Central memory CD8-positive, alpha-beta T cell (primary cell): ENCODE data around the gene CCDC50.

ENCODE experiments used
- ATAC-seq: fragments of 150-1000 bp; cut with Tn5 transposase; replicated peaks from 2 replicates; pipeline ENCODE4 v1.10.0; 2022; ENCODE audit warnings: mild to moderate bottlenecking, moderate FRiP score, moderate number of reproducible peaks; ENCODE audit not compliant: poor library complexity, severe bottlenecking; ENCODE audit errors: extremely low read depth
- DNase-seq, 2 donors: peaks; one replicate each; pipeline ENCODE4 v3.0.0; 2021; ENCODE audit warnings: low spot score in 2 of 2
- H3K27ac Mint-ChIP-seq: one replicate; pipeline ENCODE4 v1.8.0; 2022; ENCODE audit warnings: low read depth, mild to moderate bottlenecking, moderate library complexity, mixed read lengths
- H3K27me3 Mint-ChIP-seq: one replicate; pipeline ENCODE4 v1.8.0; 2022; ENCODE audit warnings: mixed read lengths
- H3K36me3 Mint-ChIP-seq: one replicate; pipeline ENCODE4 v1.8.0; 2022; ENCODE audit warnings: mild to moderate bottlenecking, moderate library complexity, mixed read lengths; ENCODE audit not compliant: insufficient read depth
- H3K4me1 Mint-ChIP-seq: one replicate; pipeline ENCODE4 v1.8.0; 2022; ENCODE audit warnings: mixed read lengths
- H3K4me3 Mint-ChIP-seq: one replicate; pipeline ENCODE4 v1.8.0; 2022; ENCODE audit warnings: mild to moderate bottlenecking, moderate library complexity, mixed read lengths
- H3K9me3 Mint-ChIP-seq: one replicate; pipeline ENCODE4 v1.8.0; 2022; ENCODE audit warnings: mixed read lengths

CCDC50 gene

DNA sequence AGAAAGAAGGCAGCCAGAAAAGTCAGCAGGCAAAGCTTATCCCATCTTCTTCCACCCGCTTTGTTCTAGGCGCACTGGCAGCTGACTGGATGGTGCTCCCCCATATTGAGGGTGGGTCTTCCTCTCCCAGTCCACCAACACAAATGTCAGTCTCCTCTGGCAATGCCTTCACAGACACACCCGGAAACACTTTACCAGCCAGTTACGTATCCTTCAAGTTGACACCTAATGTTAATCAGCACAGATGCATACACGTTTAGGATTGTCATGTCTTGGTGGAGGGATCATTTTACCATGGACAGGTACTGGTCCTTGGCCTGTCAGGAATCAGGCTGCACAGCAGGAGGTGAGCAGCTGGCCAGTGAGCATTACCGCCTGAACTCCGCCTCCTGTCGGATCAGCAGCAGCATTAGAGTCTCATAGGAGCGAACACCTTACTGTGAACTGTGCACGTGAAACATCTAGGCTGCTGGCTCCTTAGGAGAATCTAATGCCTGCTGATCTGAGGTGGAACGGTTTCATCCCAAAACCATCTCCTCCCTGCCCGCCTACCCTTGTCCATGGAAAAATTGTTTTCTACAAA, 72.7 kb downstream of the CCDC50 start:
- no peaks in the 10 kb centered on the region for H3K4me1 Mint-ChIP-seq
- no peak overlapping the region for H3K27ac Mint-ChIP-seq
- H3K36me3 Mint-ChIP-seq: no peaks in the 10 kb centered on the region
- ATAC-seq (no peak), DNase-seq (no peak)
- no peak overlapping the region for H3K4me3 Mint-ChIP-seq
- peaks cover 16% of the 10 kb centered on the region for H3K9me3 Mint-ChIP-seq
- H3K27me3 Mint-ChIP-seq: no peaks in the 10 kb centered on the region

DNA sequence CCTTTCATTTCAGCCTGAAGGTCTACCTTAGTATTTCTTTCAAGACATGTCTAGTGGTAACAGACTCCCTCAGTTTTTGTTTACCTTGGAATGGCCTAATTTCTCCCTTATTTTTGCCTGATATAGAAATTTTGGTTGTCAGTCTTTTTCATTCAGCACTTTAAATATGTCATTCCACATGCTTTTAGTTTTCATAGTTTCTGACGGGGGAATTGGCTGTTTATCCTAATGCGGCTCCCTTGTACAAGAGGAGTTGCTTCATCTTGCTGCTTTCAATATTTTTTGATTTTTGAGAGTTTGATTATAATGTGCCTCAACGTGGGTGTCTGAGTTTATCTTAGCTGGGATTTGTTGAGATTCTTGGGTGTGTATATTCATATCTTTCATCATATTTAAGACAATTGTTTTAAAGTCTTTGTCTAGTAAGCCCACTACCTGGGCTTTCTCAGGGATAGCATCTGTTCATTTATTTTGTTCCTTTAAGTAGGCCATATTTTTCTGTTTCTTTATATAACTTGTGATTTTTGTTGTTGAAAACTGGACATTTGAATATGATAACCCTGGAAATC, 80.7 kb downstream of the CCDC50 start:
- no peaks in the 10 kb centered on the region for H3K27me3 Mint-ChIP-seq
- no peaks in the 10 kb centered on the region for H3K4me1 Mint-ChIP-seq
- H3K27ac Mint-ChIP-seq: no peak overlapping the region
- no peak overlapping the region for H3K4me3 Mint-ChIP-seq
- no peak for DNase-seq
- H3K36me3 Mint-ChIP-seq: no peaks in the 10 kb centered on the region
- no peak for ATAC-seq
- peaks cover 18% of the 10 kb centered on the region for H3K9me3 Mint-ChIP-seq

DNA sequence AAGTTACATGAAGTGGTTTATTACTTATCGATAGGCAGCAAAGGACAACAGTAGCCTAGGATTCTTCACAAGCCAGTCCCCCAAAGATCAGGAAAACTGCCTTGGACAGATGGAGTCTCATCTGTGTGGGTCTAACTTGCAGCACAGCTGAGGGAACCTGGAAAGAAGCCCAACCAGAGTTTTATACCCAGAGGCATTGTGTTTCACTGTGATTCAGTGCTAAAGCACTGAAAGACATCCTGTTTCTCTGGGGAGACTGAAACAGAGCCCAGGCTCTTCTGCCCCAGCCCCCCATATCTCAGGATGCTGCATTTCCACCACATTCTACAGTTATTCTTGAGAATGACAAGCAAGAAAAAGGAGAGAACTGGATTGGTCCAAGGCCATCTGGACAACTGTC, 83.6 kb downstream of the CCDC50 start:
- no peak overlapping the region for H3K27ac Mint-ChIP-seq
- peaks cover 9% of the 10 kb centered on the region for H3K9me3 Mint-ChIP-seq
- ATAC-seq: no peak
- H3K36me3 Mint-ChIP-seq: peaks cover 1% of the 10 kb centered on the region
- no peak overlapping the region for H3K4me3 Mint-ChIP-seq
- no peaks in the 10 kb centered on the region for H3K4me1 Mint-ChIP-seq
- H3K27me3 Mint-ChIP-seq: no peaks in the 10 kb centered on the region
- DNase-seq: no peak

GRCh38 chr3:191414286-191414685, 85.1 kb downstream of the CCDC50 start:
- H3K4me1 Mint-ChIP-seq: no peaks in the 10 kb centered on the region

GRCh38 chr3:191414732-191415131, 85.5 kb downstream of the CCDC50 start:
- H3K27ac Mint-ChIP-seq: no peak overlapping the region
- H3K4me3 Mint-ChIP-seq: no peak overlapping the region
- peaks cover 1% of the 10 kb centered on the region for H3K36me3 Mint-ChIP-seq
- DNase-seq (no peak), ATAC-seq (no peak)
- H3K9me3 Mint-ChIP-seq: peaks cover 9% of the 10 kb centered on the region
- H3K27me3 Mint-ChIP-seq: no peaks in the 10 kb centered on the region
- H3K4me1 Mint-ChIP-seq: no peaks in the 10 kb centered on the region

More at GRCh38 chr3:191414286-191414685, 85.1 kb downstream of the CCDC50 start:
- H3K4me3 Mint-ChIP-seq: no peak overlapping the region
- no peak overlapping the region for H3K27ac Mint-ChIP-seq
- no peak for ATAC-seq
- peaks cover 9% of the 10 kb centered on the region for H3K9me3 Mint-ChIP-seq
- H3K27me3 Mint-ChIP-seq: no peaks in the 10 kb centered on the region
- DNase-seq: no peak
- peaks cover 1% of the 10 kb centered on the region for H3K36me3 Mint-ChIP-seq

DNA sequence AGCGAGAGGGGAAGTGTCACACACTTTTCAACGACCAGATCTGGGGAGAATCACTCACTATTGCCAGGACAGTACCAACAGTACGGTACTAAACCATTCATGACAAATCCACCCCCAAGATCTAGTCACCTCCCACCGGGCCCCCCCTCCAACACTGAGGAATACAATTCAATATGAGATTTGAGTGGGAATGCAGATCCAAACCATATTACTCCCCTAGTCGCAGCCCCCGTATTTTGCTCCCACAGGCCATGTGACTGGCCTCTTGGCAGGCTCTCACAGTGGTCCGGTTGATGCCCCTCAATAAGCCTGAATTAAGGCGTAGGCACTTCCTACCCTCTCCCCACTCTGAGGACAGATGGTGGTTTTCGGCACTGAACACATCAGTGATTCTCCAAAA, 86.4 kb downstream of the CCDC50 start:
- Mint-ChIP-seq H3K27ac (no peak overlapping the region), H3K9me3 (peaks cover 14% of the 10 kb centered on the region), H3K4me3 (no peak overlapping the region), H3K36me3 (peaks cover 1% of the 10 kb centered on the region), H3K27me3 (no peaks in the 10 kb centered on the region), H3K4me1 (no peaks in the 10 kb centered on the region)
- DNase-seq (no peak), ATAC-seq (no peak)

- Mint-ChIP-seq H3K9me3 (peaks cover 8% of the 10 kb centered on the region), H3K4me3 (no peak overlapping the region), H3K27me3 (no peaks in the 10 kb centered on the region), H3K27ac (no peak overlapping the region), H3K36me3 (peaks cover 1% of the 10 kb centered on the region), H3K4me1 (no peaks in the 10 kb centered on the region)
- DNase-seq (no peak), ATAC-seq (no peak)
These were observed 88.2 kb downstream of the CCDC50 start for GRCh38 chr3:191417457-191417729.

DNA sequence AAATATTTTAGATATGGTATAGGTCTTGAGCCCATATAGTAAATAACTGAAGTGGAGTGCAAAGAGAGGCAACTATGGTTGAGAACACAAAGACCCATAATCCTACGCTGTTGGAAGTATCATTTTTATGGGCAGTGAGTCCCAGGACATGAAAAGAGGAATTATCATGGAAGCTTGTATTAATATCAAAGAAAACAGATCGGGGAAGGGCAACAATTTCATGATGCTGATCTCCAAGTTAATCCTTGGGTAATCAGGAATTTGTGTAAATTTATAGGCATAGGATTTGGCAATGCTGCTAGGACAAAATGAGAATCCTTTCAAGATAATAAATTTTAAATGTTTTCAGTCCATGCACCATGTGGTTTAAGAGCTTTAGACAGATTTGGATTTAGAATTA, 91.6 kb downstream of the CCDC50 start:
- Mint-ChIP-seq H3K36me3 (peaks cover 1% of the 10 kb centered on the region), H3K4me1 (no peaks in the 10 kb centered on the region), H3K27ac (no peak overlapping the region), H3K4me3 (no peak overlapping the region), H3K9me3 (peaks cover 8% of the 10 kb centered on the region), H3K27me3 (no peaks in the 10 kb centered on the region)
- DNase-seq (no peak), ATAC-seq (no peak)

- Mint-ChIP-seq H3K4me3 (no peak overlapping the region), H3K9me3 (peaks cover 18% of the 10 kb centered on the region), H3K4me1 (no peaks in the 10 kb centered on the region), H3K27me3 (no peaks in the 10 kb centered on the region), H3K36me3 (no peaks in the 10 kb centered on the region), H3K27ac (no peak overlapping the region)
- no peak for ATAC-seq
- DNase-seq: no peak
These were observed 95.7 kb downstream of the CCDC50 start for GRCh38 chr3:191424881-191425280.

GRCh38 chr3:191425322-191425734, 96.1 kb downstream of the CCDC50 start:
- no peak overlapping the region for H3K27ac Mint-ChIP-seq
- H3K4me3 Mint-ChIP-seq: no peak overlapping the region
- H3K9me3 Mint-ChIP-seq: peaks cover 17% of the 10 kb centered on the region
- DNase-seq (no peak), ATAC-seq (no peak)
- no peaks in the 10 kb centered on the region for H3K27me3 Mint-ChIP-seq
- H3K36me3 Mint-ChIP-seq: no peaks in the 10 kb centered on the region
- no peaks in the 10 kb centered on the region for H3K4me1 Mint-ChIP-seq

DNA sequence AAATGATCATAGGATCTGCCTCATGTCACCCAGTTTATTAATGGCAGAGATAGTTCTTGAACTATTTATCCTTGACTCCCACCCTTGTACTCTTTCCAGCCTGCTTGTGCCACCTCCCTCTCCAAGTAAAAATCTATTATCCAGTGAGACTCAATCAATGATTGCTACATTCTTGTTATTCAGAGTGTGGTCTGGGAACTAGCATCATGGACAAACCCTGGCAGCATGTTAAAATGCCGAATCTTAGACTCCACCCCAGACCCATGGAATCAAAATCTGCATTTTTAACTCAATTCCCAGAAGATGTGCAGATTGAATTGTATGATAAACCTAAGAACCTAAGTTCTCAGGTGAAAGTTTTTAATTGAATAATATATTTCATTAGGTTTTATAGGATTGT, 97.1 kb downstream of the CCDC50 start:
- DNase-seq (no peak), ATAC-seq (no peak)
- Mint-ChIP-seq H3K4me3 (no peak overlapping the region), H3K36me3 (no peaks in the 10 kb centered on the region), H3K4me1 (no peaks in the 10 kb centered on the region), H3K27ac (no peak overlapping the region), H3K9me3 (peaks cover 20% of the 10 kb centered on the region), H3K27me3 (no peaks in the 10 kb centered on the region)

- no peak overlapping the region for H3K4me3 Mint-ChIP-seq
These were observed 99.0 kb downstream of the CCDC50 start for GRCh38 chr3:191428177-191428576.

GRCh38 chr3:191430103-191430502, 100.9 kb downstream of the CCDC50 start:
- no peaks in the 10 kb centered on the region for H3K36me3 Mint-ChIP-seq
- H3K9me3 Mint-ChIP-seq: peaks cover 23% of the 10 kb centered on the region
- H3K4me1 Mint-ChIP-seq: no peaks in the 10 kb centered on the region
- no peak overlapping the region for H3K27ac Mint-ChIP-seq
- H3K27me3 Mint-ChIP-seq: no peaks in the 10 kb centered on the region
- H3K4me3 Mint-ChIP-seq: no peak overlapping the region
- ATAC-seq: no peak
- DNase-seq: no peak

More at GRCh38 chr3:191428177-191428576, 99.0 kb downstream of the CCDC50 start:
- H3K9me3 Mint-ChIP-seq: peaks cover 23% of the 10 kb centered on the region
- no peak for DNase-seq
- ATAC-seq: no peak
- no peaks in the 10 kb centered on the region for H3K36me3 Mint-ChIP-seq
- no peak overlapping the region for H3K27ac Mint-ChIP-seq
- H3K4me1 Mint-ChIP-seq: no peaks in the 10 kb centered on the region
- no peaks in the 10 kb centered on the region for H3K27me3 Mint-ChIP-seq
